KOPT-K1 (cell line): Measurements from ENCODE around the gene ASPG.

Experiments used
- H3K27ac ChIP-seq: fragments of 200-600 bp; sonication (generic); 2 replicates; pipeline ENCODE4 v1.5.1; 2016; ENCODE audit warnings: antibody characterized with exemption, mild to moderate bottlenecking, low read depth, low read length; ENCODE audit not compliant: poor library complexity, severe bottlenecking
- H3K36me3 ChIP-seq: fragments of 200-600 bp; sonication (generic); 2 replicates; pipeline ENCODE4 v1.5.1; 2017; ENCODE audit warnings: antibody characterized with exemption, mild to moderate bottlenecking, low read length, moderate library complexity; ENCODE audit not compliant: insufficient read depth
- H3K9me3 ChIP-seq: fragments of 200-600 bp; sonication (generic); 2 replicates; pipeline ENCODE4 v1.5.1; 2017; ENCODE audit warnings: antibody characterized with exemption, low read length, mild to moderate bottlenecking; ENCODE audit not compliant: insufficient read depth, poor library complexity, severe bottlenecking

The ASPG gene

DNA sequence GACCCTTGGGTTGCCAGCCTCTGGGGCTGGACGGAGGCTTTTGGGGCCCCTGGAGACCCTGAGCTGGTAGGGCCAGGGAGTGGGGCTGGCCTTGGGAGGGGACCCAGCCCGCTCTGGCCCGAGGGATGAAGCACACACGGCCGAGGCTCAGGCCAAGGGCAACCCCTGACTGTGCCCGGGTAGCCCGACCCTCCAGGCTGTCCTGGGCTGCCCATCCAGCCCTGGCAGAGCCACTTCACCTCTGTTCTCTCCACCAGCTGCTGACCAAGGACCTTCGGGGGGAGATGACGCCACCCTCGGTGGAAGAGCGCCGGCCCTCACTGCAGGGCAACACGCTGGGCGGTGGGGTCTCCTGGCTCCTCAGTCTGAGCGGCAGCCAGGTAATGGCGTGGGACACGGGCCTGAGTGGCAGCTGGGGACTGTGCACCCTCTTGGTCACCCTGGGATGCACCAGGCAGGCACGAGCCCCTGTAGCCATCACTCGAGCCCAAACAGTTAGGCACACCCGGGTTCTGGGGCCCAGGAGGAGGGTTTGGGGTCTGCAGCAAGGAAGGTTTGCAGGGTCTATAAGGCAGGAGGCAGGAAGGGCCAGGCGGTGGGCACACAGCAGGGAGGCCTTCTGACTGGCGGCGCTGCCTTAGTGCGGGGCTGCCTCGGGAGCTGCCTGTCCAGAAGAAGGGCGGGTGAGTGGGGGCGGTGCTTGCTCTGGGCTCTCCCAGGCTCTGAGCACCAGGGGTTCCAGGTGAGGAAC lies 19.7 kb downstream of the ASPG start:
- H3K36me3 ChIP-seq: no peaks in the 10 kb centered on the region
- no peaks in the 10 kb centered on the region for H3K9me3 ChIP-seq
- no peak overlapping the region for H3K27ac ChIP-seq

DNA sequence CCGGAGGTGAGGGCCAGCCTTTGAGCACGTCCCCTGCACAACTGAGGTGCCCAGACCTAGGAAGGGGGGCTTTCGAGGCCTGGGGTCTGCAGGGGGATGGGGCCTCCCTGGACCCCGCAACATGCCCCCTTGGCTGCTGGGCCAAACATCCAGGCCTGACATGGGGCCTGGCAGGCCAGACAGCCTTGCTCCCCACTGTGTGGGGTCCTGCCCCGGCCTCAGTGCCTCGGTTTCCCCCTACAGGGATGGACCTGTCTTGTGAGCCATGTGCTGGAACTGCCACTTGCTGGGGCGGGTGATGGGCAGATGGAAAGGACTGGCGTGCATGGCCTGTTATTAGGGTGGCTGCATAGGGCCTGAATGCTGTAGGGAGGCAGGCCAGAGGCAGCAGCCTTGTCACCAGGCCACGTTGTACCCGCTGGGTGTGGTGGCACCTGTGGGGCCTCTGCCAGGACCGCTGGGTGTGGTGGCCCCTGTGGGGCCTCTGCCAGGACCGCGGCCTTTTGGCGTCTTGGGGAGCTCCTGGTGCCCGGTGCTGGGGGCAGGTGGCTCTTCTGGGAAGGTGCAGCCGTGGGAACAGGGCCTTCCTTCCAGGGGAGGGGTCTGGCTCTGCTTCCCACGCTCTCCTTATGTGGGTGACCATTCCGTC lies 20.4 kb downstream of the ASPG start:
- no peaks in the 10 kb centered on the region for H3K9me3 ChIP-seq
- no peak overlapping the region for H3K27ac ChIP-seq

DNA sequence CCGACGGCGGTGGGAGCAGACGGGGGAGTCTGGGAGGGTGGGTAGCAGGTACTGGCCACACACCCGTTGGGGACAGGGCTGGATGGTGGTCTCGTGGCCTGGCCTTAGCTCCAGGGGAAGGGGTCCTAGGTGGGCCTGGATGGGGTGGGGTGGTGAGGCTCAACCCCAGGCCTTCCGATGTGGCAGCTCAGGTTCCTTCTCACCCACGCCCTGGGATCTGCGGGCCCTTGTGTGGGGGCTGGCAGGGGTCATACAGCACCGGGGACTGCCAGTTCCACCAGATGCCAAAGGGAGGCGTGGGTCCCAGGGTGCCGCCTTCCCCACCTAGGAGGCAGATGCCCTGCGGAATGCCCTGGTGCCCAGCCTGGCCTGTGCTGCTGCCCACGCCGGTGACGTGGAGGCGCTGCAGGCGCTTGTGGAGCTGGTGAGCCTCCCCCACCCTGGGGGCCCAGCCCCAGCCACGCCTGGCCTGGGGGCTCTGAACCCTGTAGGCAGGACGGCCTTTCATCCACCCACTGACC lies 21.0 kb downstream of the ASPG start:
- Histone ChIP-seq H3K9me3 (no peaks in the 10 kb centered on the region), H3K27ac (no peak overlapping the region), H3K36me3 (no peaks in the 10 kb centered on the region)

More for the DNA sequence above, 20.4 kb downstream of the ASPG start:
- no peaks in the 10 kb centered on the region for H3K36me3 ChIP-seq

DNA sequence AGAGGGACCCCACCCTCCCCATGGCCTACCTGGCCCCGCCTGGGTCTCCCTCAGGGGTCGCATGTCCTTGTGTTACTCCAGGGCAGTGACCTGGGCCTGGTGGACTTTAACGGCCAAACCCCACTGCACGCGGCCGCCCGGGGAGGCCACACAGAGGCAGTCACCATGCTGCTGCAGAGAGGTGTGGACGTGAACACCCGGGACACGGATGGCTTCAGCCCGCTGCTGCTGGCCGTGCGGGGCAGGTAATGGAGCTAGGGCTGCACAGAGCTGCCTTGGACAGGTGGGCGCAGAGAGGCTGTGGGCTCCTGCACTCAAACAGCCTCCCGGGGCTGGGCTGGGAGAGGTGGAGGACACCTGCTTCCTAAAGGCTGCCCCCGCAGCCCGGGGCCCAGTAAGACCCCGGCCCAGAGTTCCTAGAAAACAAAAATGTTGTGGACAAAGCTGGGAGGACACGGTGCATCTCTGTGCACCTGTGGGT lies 21.6 kb downstream of the ASPG start:
- H3K27ac ChIP-seq: no peak overlapping the region
- no peaks in the 10 kb centered on the region for H3K9me3 ChIP-seq
- H3K36me3 ChIP-seq: no peaks in the 10 kb centered on the region

DNA sequence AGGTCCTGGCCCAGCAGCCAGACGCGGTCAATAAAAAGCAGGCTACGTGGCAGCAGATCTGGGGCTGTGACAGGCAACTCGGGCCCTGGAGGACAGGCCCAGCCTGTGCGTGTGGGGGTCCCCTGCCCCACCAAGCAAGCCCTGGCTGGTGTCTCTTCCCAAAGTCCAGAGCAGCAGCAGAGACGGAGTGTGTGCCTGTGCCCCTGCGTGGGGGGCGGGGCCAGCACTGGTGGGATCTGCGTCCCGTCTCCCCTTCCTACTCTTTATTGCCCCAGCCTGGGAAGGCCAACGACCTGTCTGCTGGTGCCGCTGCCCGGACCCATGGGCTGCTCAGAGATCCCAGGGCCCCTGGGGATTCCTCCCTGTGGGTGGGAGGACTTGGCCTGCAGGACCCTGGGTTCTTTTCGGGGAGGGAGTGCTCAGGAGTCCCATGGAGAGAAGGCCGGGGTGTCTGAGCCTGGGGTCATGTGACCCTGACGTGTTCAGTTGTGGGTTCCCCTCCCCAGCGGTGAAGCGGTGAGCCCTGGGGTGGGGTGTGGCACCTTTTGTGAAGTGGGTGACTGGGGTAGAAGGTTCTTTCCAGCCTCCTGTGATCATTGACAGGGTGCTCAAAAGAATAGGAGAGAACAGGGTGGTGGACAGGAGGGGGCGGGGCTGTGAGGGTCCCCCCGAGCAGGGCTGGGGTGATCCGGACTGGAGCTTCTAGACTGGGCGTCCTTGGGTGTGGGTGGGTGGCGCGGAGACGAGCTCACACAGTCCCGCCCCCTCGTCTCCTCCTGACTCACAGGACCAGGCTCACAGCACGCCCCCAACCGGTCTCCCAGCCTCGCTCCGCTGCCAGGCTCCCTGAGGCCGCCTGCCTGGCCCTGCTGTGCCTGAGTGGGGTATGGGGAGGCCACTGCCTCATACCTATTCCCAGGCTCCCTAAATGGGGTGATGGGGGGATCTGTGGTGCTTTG lies 22.4 kb downstream of the ASPG start:
- H3K27ac ChIP-seq: no peak overlapping the region
- H3K9me3 ChIP-seq: no peaks in the 10 kb centered on the region
- H3K36me3 ChIP-seq: no peaks in the 10 kb centered on the region

DNA sequence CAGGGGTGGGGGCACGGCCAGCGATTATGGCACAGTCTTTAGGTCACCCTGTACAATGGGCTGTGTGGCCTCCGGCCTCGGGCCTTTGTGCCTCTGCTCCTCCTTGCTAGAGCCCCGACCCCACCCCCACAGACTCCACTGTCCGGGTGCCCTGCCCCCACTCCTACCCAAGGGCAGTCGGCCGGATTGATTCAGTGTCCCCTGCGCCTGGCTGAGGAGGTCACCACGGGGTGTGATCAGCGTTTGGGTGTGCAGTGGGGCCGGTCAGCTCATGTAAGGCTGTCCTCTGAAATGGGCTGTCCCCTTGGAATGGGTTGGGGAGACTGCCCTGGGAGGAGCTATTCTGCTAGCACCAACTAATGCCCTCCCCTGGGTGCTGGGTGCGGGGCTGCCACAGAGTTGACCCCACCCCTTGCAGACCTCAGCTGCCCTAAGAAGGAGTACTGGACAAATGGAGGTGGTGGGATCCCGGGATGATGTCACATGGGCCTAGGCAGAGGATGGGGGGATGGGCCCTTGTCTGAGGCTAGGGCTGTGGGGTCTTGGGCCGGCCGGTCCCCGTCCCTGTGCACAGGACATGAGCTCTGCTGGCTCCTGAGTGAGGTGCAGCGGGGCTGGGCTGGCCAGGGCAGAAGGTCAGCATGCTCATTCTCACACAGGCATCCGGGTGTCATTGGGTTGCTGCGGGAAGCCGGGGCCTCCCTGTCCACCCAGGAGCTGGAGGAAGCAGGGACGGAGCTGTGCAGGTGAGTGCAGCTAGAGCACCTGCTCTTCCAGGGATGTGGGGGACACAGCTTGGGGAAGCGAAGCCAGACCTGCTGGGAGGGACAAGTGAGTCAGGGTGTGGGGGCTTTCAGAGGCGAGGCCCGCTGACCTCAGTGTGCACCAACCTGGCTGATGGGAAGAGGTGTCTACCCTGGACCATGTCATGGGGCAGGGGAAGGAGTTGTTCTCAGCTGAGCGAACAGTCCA lies 23.4 kb downstream of the ASPG start:
- H3K9me3 ChIP-seq: no peaks in the 10 kb centered on the region
- no peak overlapping the region for H3K27ac ChIP-seq
- no peaks in the 10 kb centered on the region for H3K36me3 ChIP-seq

DNA sequence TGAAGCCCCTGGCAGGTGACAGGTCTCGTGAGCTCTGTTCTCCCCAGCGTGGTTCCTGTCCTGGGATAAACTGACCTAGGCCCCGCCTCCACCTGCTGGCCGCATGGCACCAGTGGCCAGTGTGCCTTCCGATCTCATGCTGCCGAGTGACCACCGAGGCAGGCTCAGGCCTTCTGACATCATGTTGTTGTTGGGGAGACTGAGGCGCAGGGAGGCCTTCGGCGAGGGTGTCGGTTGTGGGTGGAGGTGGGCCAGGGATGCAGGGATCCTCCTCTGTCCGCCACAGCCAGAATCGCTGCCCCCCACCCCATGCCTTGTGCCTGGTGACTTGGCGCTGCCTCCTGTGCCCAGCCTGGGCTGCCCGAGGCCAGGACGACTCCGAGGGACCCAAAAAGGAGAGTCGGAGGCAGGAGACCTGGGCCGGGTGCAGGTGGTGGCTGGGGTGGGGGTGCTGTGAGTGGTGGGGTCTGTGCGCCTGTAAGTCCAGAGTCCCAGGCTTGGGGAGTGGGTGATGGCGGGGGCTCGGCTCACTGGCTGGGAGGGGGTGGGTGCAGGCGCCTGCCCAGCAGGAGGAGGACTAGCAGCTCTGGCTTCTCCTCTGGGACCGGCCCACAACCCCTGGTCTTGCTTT lies 24.3 kb downstream of the ASPG start:
- H3K36me3 ChIP-seq: no peaks in the 10 kb centered on the region
- H3K27ac ChIP-seq: no peak overlapping the region
- H3K9me3 ChIP-seq: no peaks in the 10 kb centered on the region

DNA sequence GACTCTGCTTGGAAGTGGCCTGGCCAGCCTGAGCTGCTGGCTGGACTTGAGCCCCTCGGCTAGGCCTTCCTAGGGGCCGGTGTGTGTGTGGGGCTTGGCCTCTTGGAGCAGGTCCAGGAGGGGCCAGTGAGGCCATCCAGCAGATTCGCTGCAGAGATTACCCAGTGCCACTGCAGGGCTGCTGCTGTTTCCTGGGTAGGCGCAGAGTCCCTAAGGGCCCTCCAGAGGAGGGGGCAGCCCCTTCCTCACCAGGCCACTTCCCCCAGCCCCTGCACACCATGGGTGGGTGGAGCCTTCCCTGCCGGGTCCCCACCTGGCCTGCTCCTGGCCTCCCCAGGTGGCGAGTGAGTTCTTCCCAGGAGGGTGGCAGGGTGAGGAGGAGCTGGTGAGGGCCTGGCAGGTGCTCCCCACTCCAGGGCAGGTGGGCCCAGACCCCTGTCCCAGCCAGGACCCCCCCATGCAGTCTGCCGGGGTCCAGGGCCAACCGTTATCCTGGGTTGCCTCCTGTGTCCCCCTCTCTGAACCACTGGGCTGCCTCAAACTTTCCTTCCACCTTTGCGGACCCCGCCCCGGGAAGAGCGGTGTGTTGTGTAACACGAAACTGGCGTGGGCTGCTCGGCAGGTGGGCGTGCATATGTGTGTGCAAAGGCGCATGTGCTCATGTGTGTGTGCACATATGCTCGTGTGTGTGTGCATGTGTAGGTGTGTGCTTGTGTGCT lies 25.1 kb downstream of the ASPG start:
- no peak overlapping the region for H3K27ac ChIP-seq
- no peaks in the 10 kb centered on the region for H3K36me3 ChIP-seq
- no peaks in the 10 kb centered on the region for H3K9me3 ChIP-seq

DNA sequence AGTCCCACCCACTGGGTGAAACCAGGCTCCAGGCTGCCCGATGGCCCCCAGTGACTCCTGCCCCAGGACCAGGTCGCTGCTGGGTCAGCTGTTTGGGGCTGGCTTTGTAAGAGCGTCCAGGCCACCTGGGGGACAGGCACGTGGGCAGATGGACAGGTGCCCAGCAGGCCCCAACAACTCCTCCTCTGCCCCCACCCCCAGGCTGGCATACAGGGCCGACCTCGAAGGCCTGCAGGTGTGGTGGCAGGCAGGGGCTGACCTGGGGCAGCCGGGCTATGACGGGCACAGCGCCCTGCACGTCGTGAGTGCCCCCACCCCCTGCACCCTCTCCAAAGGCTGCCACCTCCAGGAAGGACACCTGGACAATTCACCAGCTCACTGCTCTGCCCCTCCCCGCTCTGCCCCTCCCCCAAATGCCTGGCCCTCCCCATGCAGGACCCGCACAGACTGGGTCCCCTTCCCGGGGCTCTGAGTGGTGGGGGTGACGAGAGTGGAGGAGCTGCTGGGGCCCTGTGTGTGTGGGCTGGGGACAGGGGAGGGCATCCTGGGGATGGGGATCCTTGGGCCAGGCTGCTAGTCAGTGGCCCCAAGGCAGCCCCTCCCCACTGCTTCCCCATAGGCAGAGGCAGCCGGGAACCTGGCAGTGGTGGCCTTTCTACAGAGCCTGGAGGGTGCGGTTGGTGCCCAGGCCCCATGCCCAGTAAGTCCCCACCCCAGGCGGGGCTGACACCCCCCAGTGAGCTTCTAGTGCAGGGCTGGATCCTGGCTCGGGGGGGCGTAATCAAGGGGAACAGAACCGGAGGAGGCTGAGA lies 26.0 kb downstream of the ASPG start:
- Histone ChIP-seq H3K36me3 (no peaks in the 10 kb centered on the region), H3K27ac (no peak overlapping the region), H3K9me3 (no peaks in the 10 kb centered on the region)

DNA sequence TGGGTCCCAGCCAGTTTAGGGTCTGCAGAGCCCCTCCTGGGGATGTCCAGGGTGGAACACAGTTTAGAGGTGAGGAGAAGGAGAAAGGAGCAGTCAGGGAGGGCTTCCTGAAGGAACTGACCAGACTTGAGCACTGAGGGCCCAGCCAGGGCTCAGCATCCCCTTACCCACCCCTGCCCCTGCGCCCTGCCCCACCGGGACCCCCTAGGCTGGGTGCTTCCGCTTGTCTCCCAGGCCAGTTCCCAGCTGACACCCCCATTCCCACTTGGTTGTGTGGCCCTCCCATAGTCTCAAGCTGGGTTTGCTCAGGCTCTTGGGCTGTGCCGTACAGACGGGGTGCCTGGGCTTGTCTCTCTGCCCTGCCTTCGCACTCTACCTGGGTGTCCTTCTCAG lies 26.6 kb downstream of the ASPG start:
- Histone ChIP-seq H3K36me3 (no peaks in the 10 kb centered on the region), H3K27ac (no peak overlapping the region), H3K9me3 (no peaks in the 10 kb centered on the region)

DNA sequence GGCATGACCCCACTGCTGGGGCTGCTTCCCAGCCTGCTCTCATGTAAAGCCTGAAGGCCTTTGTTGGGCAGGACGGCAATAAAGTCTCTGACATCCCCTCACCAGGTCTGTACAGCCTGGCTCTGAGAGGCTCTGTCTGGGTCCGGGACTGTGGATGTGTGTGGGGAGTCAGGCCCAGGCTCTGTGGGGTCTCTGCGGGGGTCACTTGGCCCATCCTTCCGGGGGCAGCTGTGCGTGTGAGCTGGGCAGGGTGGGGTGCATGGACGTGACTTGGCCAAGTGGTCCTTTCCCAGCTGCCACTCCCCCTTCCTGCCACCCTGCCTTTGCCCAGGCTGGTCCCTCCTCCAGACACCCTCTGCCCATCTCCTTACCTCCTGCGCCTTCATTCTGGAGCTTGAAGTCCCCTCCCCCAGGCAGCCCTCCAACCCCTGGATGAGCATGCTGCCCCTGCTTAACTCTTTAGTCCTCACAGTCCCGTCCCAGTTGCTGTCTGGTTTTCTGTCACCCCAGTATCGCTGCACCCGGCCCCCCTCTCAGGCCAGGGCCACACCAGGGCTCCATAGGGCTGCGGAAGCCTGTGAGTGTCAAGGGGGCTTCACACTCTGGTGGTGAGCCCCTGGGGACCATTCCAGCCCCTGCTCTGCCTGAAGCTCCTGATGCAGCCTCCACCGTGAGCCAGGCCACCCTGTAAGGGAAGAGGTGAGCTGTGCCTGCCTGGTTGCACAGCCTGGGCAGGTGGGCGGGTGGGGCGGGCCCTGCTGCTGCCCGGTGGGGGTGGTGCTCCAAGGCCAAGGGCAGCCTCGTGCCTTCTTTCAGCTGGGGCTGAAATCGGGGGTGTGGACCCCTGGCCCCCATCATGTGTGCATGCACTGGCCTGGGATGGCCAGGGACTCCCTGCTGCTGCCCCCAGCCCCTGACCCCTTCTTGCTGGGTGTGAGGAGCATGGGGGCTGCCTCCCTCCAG lies 27.4 kb downstream of the ASPG start:
- Histone ChIP-seq H3K36me3 (no peaks in the 10 kb centered on the region), H3K9me3 (no peaks in the 10 kb centered on the region), H3K27ac (no peak overlapping the region)
